ENCODE results near the gene ST3GAL5. TPM values are rescaled to one million over a fixed set of nuclear protein-coding genes. Genes with fewer than 3 reads are reported as not detected.

ST3GAL5 gene
- total and polyA plus RNA-seq, 9 donors: 25.9 to 37.5 (median 32.8) TPM

GRCh38 chr2:85811180-85812093 is 77.4 kb downstream of the ST3GAL5 start:
- Histone ChIP-seq H3K36me3 (ENCODE audit: control insufficient read depth, insufficient read depth, low read length) (no peaks in the 10 kb centered on the region), H3K9me3 (replicated peaks; ENCODE audit: control insufficient read depth, low read depth, low read length) (no peaks in the 10 kb centered on the region), H3K27ac (ENCODE audit: low read length) (no peak overlapping the region), H3K27me3 (ENCODE audit: control insufficient read depth, insufficient read depth, low read length) (peaks cover 12% of the 10 kb centered on the region), H3K4me1 (ENCODE audit: control insufficient read depth, insufficient read depth, low read length) (peaks cover 17% of the 10 kb centered on the region), H3K4me3 (ENCODE audit: low read length) (no peak overlapping the region)
- 31% methylated on average over 22 of the region's 41 CpGs for WGBS (ENCODE audit: insufficient coverage)
- DNase-seq: peak; percentile 88

DNA sequence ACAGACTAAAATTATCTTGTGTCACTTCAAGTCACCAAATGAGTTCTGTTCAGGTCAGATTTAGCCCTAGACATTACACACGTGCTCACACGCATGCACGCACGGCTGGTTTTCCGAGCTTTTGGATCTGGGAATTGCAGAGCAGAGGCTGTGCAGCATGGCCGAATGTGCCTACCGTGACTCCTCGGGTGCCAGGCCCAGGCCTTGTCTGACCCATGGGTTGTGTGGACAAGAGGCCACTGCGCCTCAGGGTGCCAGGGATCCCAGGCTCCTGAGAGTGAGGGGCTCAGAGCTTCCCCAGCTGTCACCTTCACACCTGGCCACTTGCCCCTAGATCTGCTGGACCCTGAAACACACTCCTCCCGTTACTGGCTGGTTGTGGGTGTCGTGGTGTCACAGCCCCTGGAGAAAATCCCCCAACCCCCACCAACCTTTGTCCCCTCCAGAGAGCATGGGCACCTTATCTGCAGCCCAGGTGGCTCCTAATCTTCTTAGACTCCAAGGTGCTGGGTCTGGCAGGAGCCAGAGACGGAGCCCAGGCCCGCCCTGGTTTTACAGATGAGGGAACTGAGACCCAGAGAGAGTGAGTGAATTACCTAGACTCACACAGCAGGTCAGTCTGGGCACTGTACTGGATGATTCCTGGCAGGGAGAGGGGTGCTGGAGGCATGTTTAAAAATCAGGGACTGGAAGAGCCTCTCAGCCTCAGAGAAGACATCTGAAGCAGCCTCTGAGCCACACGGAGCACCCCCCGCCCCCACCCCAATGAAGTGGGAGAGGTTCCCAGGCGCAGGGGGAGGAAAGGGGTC is 78.2 kb downstream of the ST3GAL5 start:
- Histone ChIP-seq H3K9me3 (replicated peaks; ENCODE audit: control insufficient read depth, low read depth, low read length) (no peaks in the 10 kb centered on the region), H3K27ac (ENCODE audit: low read length) (no peak overlapping the region), H3K36me3 (ENCODE audit: control insufficient read depth, insufficient read depth, low read length) (no peaks in the 10 kb centered on the region), H3K4me1 (ENCODE audit: control insufficient read depth, insufficient read depth, low read length) (peaks cover 17% of the 10 kb centered on the region), H3K27me3 (ENCODE audit: control insufficient read depth, insufficient read depth, low read length) (peaks cover 12% of the 10 kb centered on the region), H3K4me3 (ENCODE audit: low read length) (no peak overlapping the region)
- 71% methylated on average over 12 of the region's 16 CpGs for WGBS (ENCODE audit: insufficient coverage)
- no peak for DNase-seq

GRCh38 chr2:85807756-85808155 is 81.0 kb downstream of the ST3GAL5 start:
- H3K36me3 ChIP-seq (ENCODE audit: control insufficient read depth, insufficient read depth, low read length): no peaks in the 10 kb centered on the region
- peaks cover 10% of the 10 kb centered on the region for H3K27me3 ChIP-seq (ENCODE audit: control insufficient read depth, insufficient read depth, low read length)
- H3K4me3 ChIP-seq (ENCODE audit: low read length): no peak overlapping the region
- 83% methylated on average over 2 of the region's 3 CpGs for WGBS (ENCODE audit: insufficient coverage)
- H3K27ac ChIP-seq (ENCODE audit: low read length): no peak overlapping the region
- H3K4me1 ChIP-seq (ENCODE audit: control insufficient read depth, insufficient read depth, low read length): peaks cover 14% of the 10 kb centered on the region
- no peak for DNase-seq
- H3K9me3 ChIP-seq (replicated peaks; ENCODE audit: control insufficient read depth, low read depth, low read length): no peaks in the 10 kb centered on the region

DNA sequence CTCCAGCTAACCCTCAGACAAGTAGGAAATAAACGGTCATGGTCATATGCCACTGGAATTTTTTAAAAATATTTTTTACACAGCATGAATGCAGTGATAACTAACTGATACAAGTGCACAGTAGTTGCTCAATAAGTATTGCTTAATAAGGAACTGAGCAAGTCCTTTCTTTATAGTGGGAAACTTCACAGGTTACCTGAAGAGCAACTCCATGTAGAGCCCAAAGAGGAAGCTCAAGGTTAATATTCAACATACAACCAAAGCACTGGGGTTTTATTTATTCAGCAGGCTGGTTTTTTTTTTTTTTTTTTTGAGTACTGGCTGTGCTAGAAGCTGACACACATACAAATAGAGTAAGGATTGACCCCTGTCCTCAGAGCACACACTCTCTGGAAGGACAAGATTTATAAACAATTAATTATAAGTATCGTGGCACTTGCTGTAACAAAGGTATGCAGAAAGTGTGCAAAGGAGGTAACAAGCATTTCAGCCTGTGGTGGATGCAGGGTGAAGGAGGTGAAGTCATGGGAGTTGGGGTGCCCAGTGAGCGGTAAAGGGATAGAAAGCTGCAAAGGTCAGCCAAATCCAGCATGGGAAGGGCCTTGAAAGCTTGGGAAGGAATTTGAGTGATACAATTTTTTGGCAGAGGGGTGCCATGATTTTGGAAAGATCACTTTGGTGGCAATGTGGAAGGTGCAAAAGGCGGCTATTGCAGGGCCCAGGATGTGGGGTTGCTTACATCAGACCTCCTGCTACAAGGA is 82.3 kb downstream of the ST3GAL5 start:
- peaks cover 10% of the 10 kb centered on the region for H3K27me3 ChIP-seq (ENCODE audit: control insufficient read depth, insufficient read depth, low read length)

GRCh38 chr2:85804583-85804982 is 84.2 kb downstream of the ST3GAL5 start:
- WGBS (ENCODE audit: insufficient coverage): no CpG with 5 or more reads among the region's 1 CpG

More for the DNA sequence above, 82.3 kb downstream of the ST3GAL5 start:
- H3K27ac ChIP-seq (ENCODE audit: low read length): no peak overlapping the region
- H3K4me1 ChIP-seq (ENCODE audit: control insufficient read depth, insufficient read depth, low read length): peaks cover 12% of the 10 kb centered on the region
- peaks cover 4% of the 10 kb centered on the region for H3K9me3 ChIP-seq (replicated peaks; ENCODE audit: control insufficient read depth, low read depth, low read length)
- H3K4me3 ChIP-seq (ENCODE audit: low read length): no peak overlapping the region
- DNase-seq: no peak
- no peaks in the 10 kb centered on the region for H3K36me3 ChIP-seq (ENCODE audit: control insufficient read depth, insufficient read depth, low read length)
- WGBS (ENCODE audit: insufficient coverage): 86% methylated on average over 3 of the region's 4 CpGs

DNA sequence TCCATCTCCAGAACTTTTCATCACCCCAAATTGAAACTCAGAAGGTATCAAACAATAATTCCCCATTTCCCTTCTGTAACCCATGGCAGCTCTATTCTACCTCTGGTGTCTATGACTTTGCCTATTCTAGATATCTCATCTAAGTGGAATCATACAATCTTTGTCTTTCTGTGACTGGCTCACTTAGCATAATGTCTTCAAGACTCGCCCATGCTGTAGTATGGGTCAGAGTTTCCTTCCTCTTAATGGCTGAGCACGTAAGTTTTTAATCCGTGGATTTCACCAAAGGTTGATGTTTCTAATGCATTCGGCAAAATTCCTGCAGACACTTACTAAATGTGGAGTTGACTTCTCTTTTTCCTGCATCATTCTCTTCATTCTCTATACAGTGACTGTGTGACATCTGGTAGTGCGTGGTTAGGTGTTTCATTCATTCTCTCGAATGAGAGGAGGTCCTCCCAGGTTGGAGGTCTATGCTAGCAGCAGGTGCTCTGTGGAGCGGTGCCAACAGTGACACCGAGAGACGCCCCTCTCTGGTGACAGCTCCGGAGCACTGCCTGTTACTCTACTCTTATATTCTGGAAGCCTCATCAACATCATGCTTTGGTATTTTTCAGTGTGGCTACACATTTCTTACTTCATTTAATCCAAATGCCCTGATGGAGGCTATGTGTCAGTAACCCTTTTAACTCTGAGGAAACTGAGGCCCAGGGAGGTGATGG is 84.9 kb downstream of the ST3GAL5 start:
- WGBS (ENCODE audit: insufficient coverage): 76% methylated on average over 5 of the region's 10 CpGs
- peaks cover 9% of the 10 kb centered on the region for H3K27me3 ChIP-seq (ENCODE audit: control insufficient read depth, insufficient read depth, low read length)
- H3K9me3 ChIP-seq (replicated peaks; ENCODE audit: control insufficient read depth, low read depth, low read length): peaks cover 14% of the 10 kb centered on the region
- no peaks in the 10 kb centered on the region for H3K36me3 ChIP-seq (ENCODE audit: control insufficient read depth, insufficient read depth, low read length)
- H3K4me3 ChIP-seq (ENCODE audit: low read length): no peak overlapping the region
- DNase-seq: no peak
- no peak overlapping the region for H3K27ac ChIP-seq (ENCODE audit: low read length)
- peaks cover 2% of the 10 kb centered on the region for H3K4me1 ChIP-seq (ENCODE audit: control insufficient read depth, insufficient read depth, low read length)

More at GRCh38 chr2:85804583-85804982, 84.2 kb downstream of the ST3GAL5 start:
- H3K4me3 ChIP-seq (ENCODE audit: low read length): no peak overlapping the region
- peaks cover 14% of the 10 kb centered on the region for H3K9me3 ChIP-seq (replicated peaks; ENCODE audit: control insufficient read depth, low read depth, low read length)
- H3K27me3 ChIP-seq (ENCODE audit: control insufficient read depth, insufficient read depth, low read length): peaks cover 6% of the 10 kb centered on the region
- no peak overlapping the region for H3K27ac ChIP-seq (ENCODE audit: low read length)
- DNase-seq: no peak
- no peaks in the 10 kb centered on the region for H3K36me3 ChIP-seq (ENCODE audit: control insufficient read depth, insufficient read depth, low read length)
- peaks cover 2% of the 10 kb centered on the region for H3K4me1 ChIP-seq (ENCODE audit: control insufficient read depth, insufficient read depth, low read length)

- Histone ChIP-seq H3K27ac (ENCODE audit: low read length) (no peak overlapping the region), H3K36me3 (ENCODE audit: control insufficient read depth, insufficient read depth, low read length) (no peaks in the 10 kb centered on the region), H3K4me1 (ENCODE audit: control insufficient read depth, insufficient read depth, low read length) (peaks cover 2% of the 10 kb centered on the region), H3K9me3 (replicated peaks; ENCODE audit: control insufficient read depth, low read depth, low read length) (peaks cover 14% of the 10 kb centered on the region), H3K27me3 (ENCODE audit: control insufficient read depth, insufficient read depth, low read length) (peaks cover 9% of the 10 kb centered on the region), H3K4me3 (ENCODE audit: low read length) (no peak overlapping the region)
- 33% methylated on average over 3 of the region's 9 CpGs for WGBS (ENCODE audit: insufficient coverage)
- DNase-seq: no peak
Measured at GRCh38 chr2:85802354-85803103, 86.3 kb downstream of the ST3GAL5 start.

- Histone ChIP-seq H3K4me1 (ENCODE audit: control insufficient read depth, insufficient read depth, low read length) (peaks cover 9% of the 10 kb centered on the region), H3K4me3 (ENCODE audit: low read length) (no peak overlapping the region), H3K27me3 (ENCODE audit: control insufficient read depth, insufficient read depth, low read length) (peaks cover 7% of the 10 kb centered on the region), H3K9me3 (replicated peaks; ENCODE audit: control insufficient read depth, low read depth, low read length) (peaks cover 14% of the 10 kb centered on the region), H3K36me3 (ENCODE audit: control insufficient read depth, insufficient read depth, low read length) (no peaks in the 10 kb centered on the region), H3K27ac (ENCODE audit: low read length) (no peak overlapping the region)
- no peak for DNase-seq
- WGBS (ENCODE audit: insufficient coverage): 89% methylated on average over 3 of the region's 5 CpGs
Measured at GRCh38 chr2:85801871-85802270, 86.9 kb downstream of the ST3GAL5 start.

DNA sequence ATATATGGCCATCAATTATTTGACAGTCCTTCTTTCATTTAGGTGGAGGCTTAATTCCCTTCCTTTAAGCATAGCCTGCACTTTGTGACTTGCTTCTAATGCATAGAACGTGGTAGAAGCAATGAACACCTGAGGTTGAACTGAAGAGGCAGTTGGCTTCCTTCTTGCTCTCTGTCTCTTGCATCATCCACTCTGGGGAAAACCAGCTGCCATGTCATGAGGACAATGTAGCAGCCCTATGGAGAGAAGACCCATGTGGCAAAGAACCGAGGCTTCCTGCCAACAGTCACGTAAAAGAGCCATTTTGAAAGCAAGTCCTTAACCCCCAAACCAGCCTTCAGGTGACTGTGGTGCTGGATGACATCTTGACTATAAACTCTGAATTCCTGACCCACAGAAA is 88.2 kb downstream of the ST3GAL5 start:
- no peak for DNase-seq
- H3K27me3 ChIP-seq (ENCODE audit: control insufficient read depth, insufficient read depth, low read length): peaks cover 7% of the 10 kb centered on the region
- no CpG with 5 or more reads among the region's 3 CpGs for WGBS (ENCODE audit: insufficient coverage)
- no peak overlapping the region for H3K4me3 ChIP-seq (ENCODE audit: low read length)
- no peak overlapping the region for H3K27ac ChIP-seq (ENCODE audit: low read length)
- H3K4me1 ChIP-seq (ENCODE audit: control insufficient read depth, insufficient read depth, low read length): peaks cover 22% of the 10 kb centered on the region
- H3K36me3 ChIP-seq (ENCODE audit: control insufficient read depth, insufficient read depth, low read length): no peaks in the 10 kb centered on the region
- peaks cover 14% of the 10 kb centered on the region for H3K9me3 ChIP-seq (replicated peaks; ENCODE audit: control insufficient read depth, low read depth, low read length)

Measured in muscle of leg (tissue), 11 donors.